Subcutaneous abdominal adipose tissue (tissue), 5 donors: ENCODE results near the gene DDX46.
"Not testable (repeated sequence)": the region's sequence is repeated elsewhere in the genome, so short reads cannot be mapped to it uniquely, and the experiment has no call there.

Experiments used
- H3K27ac ChIP-seq: one replicate; pipeline ENCODE4 v1.7.0; 2013; ENCODE audit warnings: low read depth, mild to moderate bottlenecking, inconsistent platforms, low read length, moderate library complexity
- H3K27me3 ChIP-seq, 5 donors: one replicate each; pipeline ENCODE4 v1.7.0; 2013; ENCODE audit warnings: low read length in 5 of 5, inconsistent platforms in 1 of 5; ENCODE audit not compliant: control insufficient read depth in 5 of 5, insufficient read depth in 4 of 5
- H3K36me3 ChIP-seq, 5 donors: one replicate each; pipeline ENCODE4 v1.7.0; 2013; ENCODE audit warnings: low read length in 5 of 5; ENCODE audit not compliant: control insufficient read depth in 5 of 5, insufficient read depth in 5 of 5
- H3K4me1 ChIP-seq, 5 donors: one replicate each; pipeline ENCODE4 v1.7.0; 2013; ENCODE audit warnings: low read length in 5 of 5, mild to moderate bottlenecking in 3 of 5, moderate library complexity in 1 of 5; ENCODE audit not compliant: control insufficient read depth in 5 of 5, insufficient read depth in 5 of 5
- H3K4me3 ChIP-seq, 5 donors: one replicate each; pipeline ENCODE4 v1.7.0; 2013; ENCODE audit warnings: low read length in 5 of 5, low read depth in 1 of 5
- H3K9ac ChIP-seq, 5 donors: one replicate each; pipeline ENCODE4 v1.7.0; 2013; ENCODE audit warnings: low read length in 5 of 5, mild to moderate bottlenecking in 4 of 5, moderate library complexity in 3 of 5
- H3K9me3 ChIP-seq, 5 donors: one replicate each; pipeline ENCODE4 v1.7.0; 2013; ENCODE audit warnings: low read length in 5 of 5; ENCODE audit not compliant: control insufficient read depth in 5 of 5
- donor health status: healthy.
- donor health status: healthy.
- donor health status: healthy.
- donor health status: healthy.
- donor health status: healthy.

DDX46 gene

GRCh38 chr5:134837530-134838181, 79.1 kb downstream of the DDX46 start:
- Histone ChIP-seq H3K9me3 (no peaks in the 10 kb centered on the region), H3K9ac (no peak overlapping the region), H3K36me3 (peaks cover 0 to 22% (median 16%) of the 10 kb centered on the region in 5 donors), H3K27me3 (no peaks in the 10 kb centered on the region), H3K4me3 (no peak overlapping the region), H3K4me1 (no peaks in the 10 kb centered on the region), H3K27ac (no peak overlapping the region)

GRCh38 chr5:134838361-134838760, 79.8 kb downstream of the DDX46 start:
- H3K4me3 ChIP-seq, H3K4me1 ChIP-seq, H3K9me3 ChIP-seq, H3K9ac ChIP-seq, H3K27ac ChIP-seq, H3K27me3 ChIP-seq: not testable (repeated sequence)
- H3K36me3 ChIP-seq = peaks cover 0 to 19% (median 13%) of the 10 kb centered on the region in 5 donors

- peaks cover 1 to 8% (median 7%) of the 10 kb centered on the region in 5 donors for H3K4me1 ChIP-seq
- no peaks in the 10 kb centered on the region for H3K27me3 ChIP-seq
- H3K27ac ChIP-seq = no peak overlapping the region
- no peaks in the 10 kb centered on the region for H3K9me3 ChIP-seq
- no peak overlapping the region for H3K9ac ChIP-seq
- H3K36me3 ChIP-seq = peaks cover 0 to 17% (median 10%) of the 10 kb centered on the region in 5 donors
- H3K4me3 ChIP-seq = no peak overlapping the region
Observed at GRCh38 chr5:134840811-134841210, 82.2 kb downstream of the DDX46 start.

DNA sequence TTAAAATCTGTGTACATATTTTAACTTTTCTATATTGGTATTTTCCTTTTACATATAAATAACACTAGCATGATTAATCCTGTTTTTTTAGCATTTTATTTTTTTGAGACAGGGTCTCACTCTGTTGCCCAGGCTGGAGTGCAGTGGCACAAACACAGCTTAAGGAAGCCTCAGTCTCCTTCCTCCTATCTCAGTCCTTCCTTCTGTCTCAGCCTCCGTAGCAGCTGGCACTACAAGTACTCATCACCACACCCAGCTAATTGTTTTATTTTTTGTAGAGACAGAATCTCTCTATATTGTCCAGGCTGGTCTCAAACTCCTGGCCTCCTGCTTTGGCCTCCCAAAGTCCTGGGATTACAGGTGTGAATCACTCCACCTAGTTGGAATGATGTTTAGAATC, 85.7 kb downstream of the DDX46 start:
- Histone ChIP-seq H3K9me3 (no peaks in the 10 kb centered on the region), H3K9ac (no peak overlapping the region), H3K4me3 (no peak overlapping the region), H3K27ac (no peak overlapping the region), H3K36me3 (peaks cover 0 to 10% (median 6%) of the 10 kb centered on the region in 5 donors), H3K27me3 (no peaks in the 10 kb centered on the region), H3K4me1 (peaks cover 1 to 30% (median 23%) of the 10 kb centered on the region in 5 donors)

- Histone ChIP-seq H3K4me1 (peaks cover 1 to 31% (median 24%) of the 10 kb centered on the region in 5 donors), H3K9me3 (no peaks in the 10 kb centered on the region), H3K9ac (peak overlapping the region; percentile 30 to 97 (median 94))
Observed at GRCh38 chr5:134845335-134845851, 86.8 kb downstream of the DDX46 start.

GRCh38 chr5:134845852-134846640, 87.5 kb downstream of the DDX46 start, which contains the start of gene C5orf24:
Gene C5orf24, plus strand, starts transcription at chr5:134845968. Its CDS starts 8,933 bp downstream, at chr5:134854901.
- peak within 1 kb of the TSS; percentile 83 to 96 (median 93) for H3K4me3 ChIP-seq

More at GRCh38 chr5:134845335-134845851, 86.8 kb downstream of the DDX46 start:
- H3K27me3 ChIP-seq = no peaks in the 10 kb centered on the region
- peaks cover 0 to 4% (median 2%) of the 10 kb centered on the region in 5 donors for H3K36me3 ChIP-seq
- H3K27ac ChIP-seq = peak overlapping the region; percentile 93
- H3K4me3 ChIP-seq = peak overlapping the region; percentile 67 to 95 (median 90)

GRCh38 chr5:134846641-134846960, 88.0 kb downstream of the DDX46 start:
- Histone ChIP-seq H3K27ac (peak overlapping the region; percentile 93), H3K4me3 (peak overlapping the region; percentile 83 to 96 (median 93)), H3K27me3 (no peaks in the 10 kb centered on the region), H3K4me1 (peaks cover 3 to 34% (median 31%) of the 10 kb centered on the region in 5 donors), H3K9ac (peak overlapping the region; percentile 93 to 97 (median 95)), H3K36me3 (no peaks in the 10 kb centered on the region), H3K9me3 (no peaks in the 10 kb centered on the region)

More at GRCh38 chr5:134845852-134846640, 87.5 kb downstream of the DDX46 start, which contains the start of gene C5orf24:
- Histone ChIP-seq H3K9ac (peak within 1 kb of the TSS; percentile 93 to 97 (median 95)), H3K36me3 (no peaks in the 10 kb centered on the region), H3K9me3 (no peaks in the 10 kb centered on the region), H3K27ac (peak within 1 kb of the TSS; percentile 93), H3K27me3 (no peaks in the 10 kb centered on the region), H3K4me1 (peaks cover 2 to 31% (median 26%) of the 10 kb centered on the region in 5 donors)

DNA sequence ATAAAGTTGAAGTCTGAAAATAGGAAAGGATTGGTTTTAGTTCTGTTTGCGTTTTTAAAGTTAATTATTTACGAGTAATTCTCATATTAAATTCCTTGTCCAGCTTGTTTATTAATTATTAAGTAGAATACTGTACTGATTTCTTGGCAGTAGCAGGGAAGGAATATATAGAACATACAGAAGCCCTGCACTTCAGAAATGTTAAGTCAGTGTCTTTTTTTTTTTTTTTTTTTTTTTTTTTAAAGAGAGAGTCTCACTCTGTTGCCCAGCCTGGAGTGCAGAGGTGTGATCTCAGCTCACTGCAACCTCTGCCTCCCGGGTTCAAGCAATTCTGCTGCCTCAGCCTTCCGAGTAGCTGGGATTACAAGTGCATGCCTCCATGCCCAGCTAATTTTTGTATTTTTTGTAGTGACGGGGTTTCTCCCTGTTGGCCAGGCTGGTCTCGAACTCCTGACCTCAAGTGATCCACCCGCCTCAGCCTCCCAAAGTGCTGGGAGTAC, 90.9 kb downstream of the DDX46 start:
- Histone ChIP-seq H3K36me3 (peaks cover 0 to 10% (median 0%) of the 10 kb centered on the region in 5 donors), H3K4me1 (peaks cover 3 to 37% (median 32%) of the 10 kb centered on the region in 5 donors)
- H3K9ac ChIP-seq, H3K27me3 ChIP-seq, H3K4me3 ChIP-seq, H3K27ac ChIP-seq, H3K9me3 ChIP-seq: not testable (repeated sequence)

GRCh38 chr5:134851307-134851923, 92.8 kb downstream of the DDX46 start:
- Histone ChIP-seq H3K9ac (peak overlapping the region in 3 of 5 donors; percentile 21 to 68 (median 47)), H3K27ac (peak overlapping the region; percentile 85), H3K4me1 (peaks cover 2 to 30% (median 23%) of the 10 kb centered on the region in 5 donors), H3K27me3 (no peaks in the 10 kb centered on the region), H3K9me3 (no peaks in the 10 kb centered on the region), H3K4me3 (no peak overlapping the region), H3K36me3 (peaks cover 9 to 27% (median 14%) of the 10 kb centered on the region in 5 donors)
